NCI-H146 treated with DMSO at 0.1 percent for 48 hours (cell line): ENCODE data around the gene STK36.

Source experiments
- DNase-seq: peaks from one replicate; lab custom pipeline; 2025; ENCODE audit not compliant: unreplicated experiment; lab: John Stamatoyannopoulos, UW

Gene STK36

DNA sequence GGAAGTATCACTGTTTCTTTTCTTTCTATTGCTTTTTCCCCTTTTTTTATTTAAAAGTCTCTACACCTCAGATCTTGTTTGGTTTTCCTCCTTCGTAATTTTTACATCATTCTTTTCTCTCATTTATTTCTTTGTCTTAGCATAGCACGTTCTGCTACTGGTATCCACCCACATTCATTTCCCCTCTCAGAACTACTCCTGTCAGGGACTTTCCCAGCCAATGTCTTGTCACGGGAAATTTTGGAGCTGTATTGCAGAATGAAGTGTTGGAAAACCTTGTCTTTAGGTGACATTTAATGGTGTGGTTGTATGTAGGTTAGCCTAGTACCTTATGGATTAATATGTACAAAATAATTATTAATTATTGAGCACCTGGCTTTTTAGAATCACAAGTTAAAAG is 72.7 kb downstream of the STK36 start:
- no peak for DNase-seq

DNA sequence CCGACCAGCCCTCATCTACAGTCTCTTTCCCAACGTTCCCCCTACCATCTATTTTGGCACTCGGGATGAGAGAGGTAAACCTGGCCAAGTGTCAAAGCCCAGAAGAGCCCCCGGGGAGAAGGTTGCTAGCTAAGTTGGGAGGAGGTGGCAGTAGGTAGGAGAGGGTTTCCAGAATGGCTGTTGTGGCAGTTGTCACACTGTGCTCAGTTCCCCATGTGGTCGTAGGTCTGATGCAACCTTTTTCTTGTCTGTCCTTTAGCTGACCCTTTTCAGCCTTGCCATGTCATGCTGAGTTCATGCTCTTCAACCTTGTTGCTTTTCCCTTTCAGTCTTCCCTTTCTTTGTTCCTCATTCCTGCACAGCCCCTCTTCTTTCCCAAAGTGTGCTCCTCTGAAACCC is 73.3 kb downstream of the STK36 start:
- no peak for DNase-seq

DNA sequence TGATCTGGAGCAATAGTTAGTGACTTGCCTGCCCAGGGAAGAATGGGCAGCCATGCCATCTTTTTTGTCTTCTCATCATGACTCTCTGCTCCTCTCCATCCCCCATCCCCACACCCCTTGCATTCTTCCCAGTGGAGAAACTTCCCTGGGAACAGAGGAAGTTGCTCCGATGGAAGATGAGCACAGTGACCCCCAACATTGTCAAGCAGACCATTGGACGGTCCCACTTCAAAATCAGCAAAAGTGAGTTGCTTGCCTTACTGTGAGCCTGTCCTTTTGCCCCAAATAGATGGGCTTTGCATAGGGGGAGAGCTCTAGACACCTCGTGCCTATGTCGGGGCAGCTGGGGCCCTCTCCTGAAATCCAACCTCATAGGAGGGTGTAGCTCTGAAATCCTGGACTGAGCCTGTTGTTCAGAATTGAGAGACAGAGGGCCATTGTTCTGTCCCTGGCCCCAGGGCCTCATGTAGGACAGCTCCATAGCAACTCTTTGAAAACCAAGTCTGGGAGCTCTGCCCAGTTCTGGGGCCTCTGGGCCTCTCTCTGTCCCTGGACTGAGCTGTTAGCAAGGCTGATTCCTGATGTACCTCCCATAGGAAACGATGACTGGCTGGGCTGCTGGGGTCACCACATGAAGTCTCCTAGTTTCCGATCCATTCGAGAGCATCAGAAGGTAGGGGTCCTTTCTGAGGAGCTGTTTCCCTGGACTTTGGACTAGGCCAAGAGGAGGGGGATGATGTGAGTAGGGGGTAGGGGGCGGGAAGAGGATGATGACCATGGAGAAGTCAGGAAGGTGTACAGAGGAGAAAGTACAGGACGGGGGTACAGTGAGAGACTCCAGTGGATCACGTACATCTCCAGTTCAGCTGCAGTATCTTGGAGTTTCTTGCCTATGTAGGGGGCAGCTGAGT is 73.9 kb downstream of the STK36 start:
- no peak for DNase-seq

DNA sequence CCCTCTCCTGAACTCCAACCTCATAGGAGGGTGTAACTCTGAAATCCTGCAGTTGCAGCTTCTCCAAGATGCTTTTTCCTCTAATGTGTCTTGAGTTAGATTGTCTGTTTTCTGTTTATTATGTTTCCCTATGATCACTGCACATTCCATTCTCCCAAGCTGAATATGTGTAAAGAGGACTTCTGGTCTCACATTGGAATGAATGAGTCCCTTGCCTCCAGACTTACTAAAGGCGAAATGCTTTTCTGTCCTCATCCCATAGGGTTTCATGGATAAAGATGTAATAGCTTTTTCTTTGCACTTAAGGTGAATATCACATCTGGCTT is 74.5 kb downstream of the STK36 start:
- DNase-seq: no peak

DNA sequence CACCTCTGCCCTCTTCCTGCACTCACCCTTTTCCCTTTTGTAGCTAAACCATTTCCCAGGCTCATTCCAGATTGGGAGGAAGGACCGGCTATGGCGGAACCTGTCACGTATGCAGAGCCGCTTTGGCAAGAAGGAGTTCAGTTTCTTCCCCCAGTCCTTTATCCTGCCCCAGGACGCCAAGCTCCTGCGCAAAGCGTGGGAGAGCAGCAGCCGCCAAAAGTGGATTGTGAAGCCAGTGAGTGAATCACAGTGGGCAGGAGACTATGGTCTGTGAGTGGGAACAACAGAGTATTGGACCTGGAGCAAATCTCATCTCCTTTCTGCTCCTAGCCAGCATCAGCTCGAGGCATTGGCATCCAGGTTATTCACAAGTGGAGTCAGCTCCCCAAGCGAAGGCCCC is 75.1 kb downstream of the STK36 start:
- no peak for DNase-seq

DNA sequence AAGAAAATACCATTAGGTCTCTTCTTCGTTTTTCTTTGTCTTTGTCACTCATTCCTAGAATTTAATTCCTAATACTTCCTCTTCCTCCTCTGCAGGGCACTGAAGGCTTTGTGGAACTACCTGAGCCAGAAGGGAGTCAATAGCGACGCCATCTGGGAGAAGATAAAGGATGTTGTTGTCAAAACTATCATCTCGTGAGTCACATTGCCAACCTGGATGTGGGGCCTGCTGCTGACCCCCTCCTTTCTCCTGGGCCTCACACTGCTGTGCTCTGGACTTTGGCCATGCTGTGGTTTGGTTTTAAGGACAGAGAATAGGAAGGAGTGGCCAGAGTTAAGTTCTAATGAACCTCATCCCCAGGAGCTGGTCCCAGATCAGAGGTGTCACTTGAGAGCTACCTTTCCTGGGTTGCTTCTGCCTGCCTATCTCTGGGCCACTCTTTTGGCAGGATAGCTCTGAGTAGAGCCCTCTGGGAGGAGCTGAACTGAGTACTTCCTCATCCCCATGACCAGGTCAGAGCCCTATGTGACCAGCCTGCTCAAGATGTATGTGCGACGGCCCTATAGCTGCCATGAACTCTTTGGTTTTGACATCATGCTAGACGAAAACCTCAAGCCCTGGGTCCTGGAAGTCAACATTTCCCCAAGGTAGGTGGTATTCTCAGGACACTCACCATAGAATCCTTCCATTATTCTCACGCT is 77.0 kb downstream of the STK36 start:
- DNase-seq: no peak
